ENCODE measurements around the gene PHETA1.

Gene PHETA1, protein sequence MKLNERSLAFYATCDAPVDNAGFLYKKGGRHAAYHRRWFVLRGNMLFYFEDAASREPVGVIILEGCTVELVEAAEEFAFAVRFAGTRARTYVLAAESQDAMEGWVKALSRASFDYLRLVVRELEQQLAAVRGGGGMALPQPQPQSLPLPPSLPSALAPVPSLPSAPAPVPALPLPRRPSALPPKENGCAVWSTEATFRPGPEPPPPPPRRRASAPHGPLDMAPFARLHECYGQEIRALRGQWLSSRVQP

DNA sequence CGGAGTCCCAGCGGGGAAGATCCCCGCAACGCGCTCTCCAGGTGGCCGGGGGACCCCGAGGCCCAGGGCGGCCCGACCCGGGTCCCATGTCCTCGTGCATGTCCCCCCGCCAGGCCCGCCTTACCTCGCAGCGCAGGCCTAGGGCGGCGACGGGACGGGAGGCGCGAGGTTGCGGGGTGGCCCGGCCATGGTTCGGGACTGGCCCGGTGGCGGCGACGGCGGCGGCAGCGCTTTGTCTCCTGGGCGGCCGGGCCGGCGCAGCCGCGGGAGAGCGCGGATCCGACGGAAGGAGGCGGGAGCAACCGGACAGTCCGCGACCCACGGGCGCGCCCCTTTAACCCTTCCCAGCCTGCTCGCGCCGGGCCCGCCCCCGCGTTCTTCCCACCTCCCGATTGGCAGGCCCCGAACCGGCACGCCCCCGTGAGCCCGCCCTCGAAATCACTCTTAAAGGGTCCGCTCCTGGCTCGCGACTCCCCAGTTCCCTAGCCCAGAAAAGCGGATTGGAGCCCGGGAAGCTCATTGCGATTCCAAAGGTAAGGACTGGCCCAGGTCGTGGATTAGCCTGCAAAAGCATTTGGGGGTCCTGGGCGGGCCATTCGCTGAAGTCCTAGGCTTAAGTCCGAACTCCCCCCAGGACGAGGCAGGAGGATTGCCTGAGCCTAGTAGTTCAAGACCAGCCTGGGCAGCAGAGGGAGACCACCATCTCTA, at the start of gene PHETA1:
PHETA1 (minus strand) TSS at position 308 of the 708 bp plus-strand sequence. CDS start 5,668 bp downstream, outside the sequence.
- DNase-seq (ENCODE audit: extremely low read depth, low read depth), result peak; percentile 37
- peak within 1 kb of the TSS; percentile 65 for H3K4me3 ChIP-seq (replicated peaks; ENCODE audit: low read depth, low read length)
- no peak for TF ChIP-seq CTCF (IDR thresholded peaks at IDR 0.05; ENCODE audit: low read depth, low read length, missing control alignments)

DNA sequence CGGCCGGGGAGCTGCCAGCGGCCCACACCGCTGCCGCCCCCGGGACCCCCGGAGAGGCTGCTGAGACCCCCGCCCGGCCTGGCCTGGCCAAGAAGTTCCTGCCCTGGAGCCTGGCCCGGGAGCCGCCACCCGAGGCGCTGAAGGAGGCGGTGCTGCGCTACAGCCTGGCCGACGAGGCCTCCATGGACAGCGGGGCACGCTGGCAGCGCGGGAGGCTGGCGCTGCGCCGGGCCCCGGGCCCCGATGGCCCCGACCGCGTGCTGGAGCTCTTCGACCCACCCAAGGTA, 49.6 kb upstream of the PHETA1 start:
- TF ChIP-seq CTCF (IDR thresholded peaks at IDR 0.05; ENCODE audit: low read depth, low read length, missing control alignments), result no peak
- DNase-seq (ENCODE audit: extremely low read depth, low read depth), result no peak
- no peak overlapping the region for H3K4me3 ChIP-seq (replicated peaks; ENCODE audit: low read depth, low read length)

DNA sequence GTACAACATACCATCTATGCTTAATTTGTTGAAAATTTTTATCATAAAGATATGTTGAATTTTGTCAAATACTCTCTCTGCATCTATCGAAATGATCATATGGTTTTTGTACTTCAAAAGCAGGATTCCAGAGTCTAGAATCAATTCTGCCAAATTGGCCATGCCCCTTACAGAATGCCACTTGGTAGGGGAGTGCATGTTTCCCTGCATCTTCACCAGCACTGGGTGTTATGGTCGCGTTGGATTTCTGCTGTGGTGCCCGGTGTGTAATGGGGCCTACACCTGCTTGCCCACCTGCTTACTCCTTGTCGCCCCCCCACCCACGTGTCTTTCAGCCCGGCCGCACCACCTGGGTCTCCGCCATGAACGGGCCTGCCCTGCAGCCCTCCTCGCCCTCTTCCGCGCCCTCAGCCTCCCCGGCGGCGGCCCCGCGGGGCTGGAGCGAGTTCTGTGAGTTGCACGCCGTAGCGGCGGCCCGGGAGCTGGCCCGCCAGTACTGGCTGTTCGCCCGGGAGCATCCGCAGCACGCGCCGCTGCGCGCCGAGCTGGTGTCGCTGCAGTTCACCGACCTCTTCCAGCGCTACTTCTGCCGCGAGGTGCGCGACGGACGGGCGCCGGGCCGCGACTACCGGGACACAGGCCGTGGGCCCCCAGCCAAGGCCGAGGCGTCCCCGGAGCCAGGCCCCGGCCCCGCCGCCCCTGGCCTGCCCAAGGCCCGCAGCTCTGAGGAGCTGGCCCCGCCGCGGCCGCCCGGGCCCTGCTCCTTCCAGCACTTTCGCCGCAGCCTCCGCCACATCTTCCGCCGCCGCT, 49.1 kb upstream of the PHETA1 start:
- no peak overlapping the region for H3K4me3 ChIP-seq (replicated peaks; ENCODE audit: low read depth, low read length)
- no peak for DNase-seq (ENCODE audit: extremely low read depth, low read depth)
- TF ChIP-seq CTCF (IDR thresholded peaks at IDR 0.05; ENCODE audit: low read depth, low read length, missing control alignments), result no peak

DNA sequence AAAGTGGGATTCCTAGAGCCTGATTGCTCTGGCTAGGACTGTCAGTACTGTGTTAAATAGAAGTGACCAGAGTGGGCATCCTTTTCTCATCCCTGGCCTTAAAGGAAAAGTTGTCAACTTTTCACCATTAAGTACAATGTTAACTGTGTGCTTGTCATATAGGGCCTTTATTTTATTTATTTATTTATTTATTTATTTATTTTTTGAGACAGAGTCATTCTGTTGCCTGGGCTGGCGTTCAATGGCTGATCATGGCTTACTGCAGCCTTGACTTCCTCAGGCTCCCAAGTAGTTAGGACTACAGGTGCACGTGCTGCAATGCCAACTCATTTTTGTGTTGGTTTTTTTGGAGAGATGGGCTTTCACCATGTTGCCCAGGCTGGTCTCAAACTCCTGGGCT, 48.4 kb upstream of the PHETA1 start:
- no peak overlapping the region for H3K4me3 ChIP-seq (replicated peaks; ENCODE audit: low read depth, low read length)
- no peak for TF ChIP-seq CTCF (IDR thresholded peaks at IDR 0.05; ENCODE audit: low read depth, low read length, missing control alignments)
- no peak for DNase-seq (ENCODE audit: extremely low read depth, low read depth)

DNA sequence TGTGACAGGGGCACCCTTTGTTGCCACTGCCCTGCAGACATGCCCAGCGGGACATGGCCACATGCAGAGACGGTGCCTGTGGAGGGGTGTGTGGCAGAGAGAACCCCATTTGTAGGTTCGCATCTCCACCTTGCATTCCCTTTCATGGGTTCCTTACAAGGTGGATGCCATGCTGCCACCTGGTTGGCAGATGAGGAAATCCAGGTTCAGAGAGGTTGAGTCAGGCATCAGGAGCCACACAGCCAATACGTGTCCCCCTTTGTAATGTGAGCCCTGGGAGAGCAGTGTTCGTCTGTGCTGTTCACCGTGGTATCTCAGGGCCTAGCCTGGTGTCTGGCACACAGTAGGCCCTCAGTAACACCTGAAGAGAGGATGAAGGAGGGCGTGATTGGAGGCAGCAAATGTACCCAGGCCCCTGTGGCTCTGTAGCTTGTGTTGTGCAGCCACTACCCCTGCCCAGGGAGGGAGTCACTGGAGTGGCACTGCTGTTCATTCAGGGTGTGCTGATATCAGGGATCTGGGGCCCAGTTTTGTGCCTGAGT, 45.9 kb upstream of the PHETA1 start:
- H3K4me3 ChIP-seq (replicated peaks; ENCODE audit: low read depth, low read length), result no peak overlapping the region
- no peak for TF ChIP-seq CTCF (IDR thresholded peaks at IDR 0.05; ENCODE audit: low read depth, low read length, missing control alignments)
- no peak for DNase-seq (ENCODE audit: extremely low read depth, low read depth)

GRCh38 chr12:111413442-111414086, 44.7 kb upstream of the PHETA1 start:
- no peak for TF ChIP-seq CTCF (IDR thresholded peaks at IDR 0.05; ENCODE audit: low read depth, low read length, missing control alignments)
- no peak overlapping the region for H3K4me3 ChIP-seq (replicated peaks; ENCODE audit: low read depth, low read length)
- peak; percentile 56 for DNase-seq (ENCODE audit: extremely low read depth, low read depth)
